H9 (cell line): ENCODE measurements around the gene MKX. TPM values are rescaled to one million over a fixed set of nuclear protein-coding genes. Genes with fewer than 3 reads are reported as not detected.

Experiments used
- DNase-seq: peaks from one replicate; pipeline ENCODE4 v3.0.0-alpha.2; 2017
- H2AFZ ChIP-seq: one replicate; pipeline ENCODE4 v1.6.1; 2013; ENCODE audit warnings: mild to moderate bottlenecking, low read length, control low read depth, moderate library complexity
- H2AK5ac ChIP-seq: 2 replicates; pipeline ENCODE4 v1.6.1; 2013; ENCODE audit warnings: low read length, control low read depth, mixed read lengths; ENCODE audit not compliant: insufficient read length
- H2BK120ac ChIP-seq: one replicate; pipeline ENCODE4 v1.6.1; 2013; ENCODE audit warnings: low read depth, mild to moderate bottlenecking, low read length, control low read depth, inconsistent platforms; ENCODE audit not compliant: poor library complexity, severe bottlenecking
- H2BK12ac ChIP-seq: 2 replicates; pipeline ENCODE4 v1.6.1; 2013; ENCODE audit warnings: low read length, control low read depth, mixed read lengths, low read depth; ENCODE audit not compliant: insufficient read length
- H2BK15ac ChIP-seq: 2 replicates; pipeline ENCODE4 v1.6.1; 2013; ENCODE audit warnings: low read depth, low read length, control low read depth
- H2BK20ac ChIP-seq: one replicate; pipeline ENCODE4 v1.6.1; 2013; ENCODE audit warnings: low read depth, mild to moderate bottlenecking, low read length, control low read depth, inconsistent platforms; ENCODE audit not compliant: poor library complexity, severe bottlenecking
- H2BK5ac ChIP-seq: 2 replicates; pipeline ENCODE4 v1.6.1; 2013; ENCODE audit warnings: low read length, control low read depth, mixed read lengths; ENCODE audit not compliant: insufficient read length
- H3K14ac ChIP-seq: 2 replicates; pipeline ENCODE4 v1.6.1; 2013; ENCODE audit warnings: low read length, control low read depth; ENCODE audit not compliant: insufficient read depth
- H3K18ac ChIP-seq: 2 replicates; pipeline ENCODE4 v1.6.1; 2013; ENCODE audit warnings: low read depth, mild to moderate bottlenecking, mixed read lengths, low read length, control low read depth; ENCODE audit not compliant: insufficient read length
- H3K23ac ChIP-seq: 2 replicates; pipeline ENCODE4 v1.6.1; 2013; ENCODE audit warnings: low read length, control low read depth, mixed read lengths, low read depth; ENCODE audit not compliant: insufficient read length
- H3K23me2 ChIP-seq: 2 replicates; pipeline ENCODE4 v1.6.1; 2013; ENCODE audit warnings: low read depth, mild to moderate bottlenecking, mixed read lengths, low read length, control low read depth; ENCODE audit not compliant: insufficient read length, poor library complexity, severe bottlenecking
- H3K27ac ChIP-seq: 2 replicates; pipeline ENCODE4 v1.5.1; 2013; ENCODE audit warnings: low read length, control low read depth, mixed read lengths, low read depth; ENCODE audit not compliant: insufficient read length
- H3K27me3 ChIP-seq: 2 replicates; pipeline ENCODE4 v1.6.1; 2013; ENCODE audit warnings: low read length, control low read depth, inconsistent platforms; ENCODE audit not compliant: insufficient read depth
- H3K4ac ChIP-seq: 2 replicates; pipeline ENCODE4 v1.6.1; 2013; ENCODE audit warnings: low read depth, mild to moderate bottlenecking, control low read depth, inconsistent platforms, low read length, moderate library complexity
- H3K4me1 ChIP-seq: 2 replicates; pipeline ENCODE4 v1.6.1; 2013; ENCODE audit warnings: low read length, control low read depth, inconsistent platforms; ENCODE audit not compliant: insufficient read depth
- H3K4me2 ChIP-seq: 2 replicates; pipeline ENCODE4 v1.6.1; 2013; ENCODE audit warnings: low read length, control low read depth, mixed read lengths; ENCODE audit not compliant: insufficient read length, insufficient read depth
- H3K56ac ChIP-seq: 2 replicates; pipeline ENCODE4 v1.6.1; 2013; ENCODE audit warnings: low read depth, mild to moderate bottlenecking, mixed read lengths, low read length, control low read depth; ENCODE audit not compliant: insufficient read length
- H3K79me1 ChIP-seq: 2 replicates; pipeline ENCODE4 v1.6.1; 2013; ENCODE audit warnings: low read depth, mild to moderate bottlenecking, moderate library complexity, low read length, control low read depth, inconsistent platforms; ENCODE audit not compliant: insufficient read depth, poor library complexity, severe bottlenecking
- H3K79me2 ChIP-seq: 2 replicates; pipeline ENCODE4 v1.6.1; 2013; ENCODE audit warnings: low read length, control low read depth, inconsistent platforms; ENCODE audit not compliant: insufficient read depth
- H3K9ac ChIP-seq: 2 replicates; pipeline ENCODE4 v1.6.1; 2013; ENCODE audit warnings: low read length, control low read depth, mixed read lengths; ENCODE audit not compliant: insufficient read length; ENCODE audit errors: extremely low read depth
- H3K9me3 ChIP-seq: one replicate; pipeline ENCODE4 v1.6.1; 2013; ENCODE audit warnings: low read depth, low read length, inconsistent platforms; ENCODE audit not compliant: control insufficient read depth
- H3T11ph ChIP-seq: one replicate; pipeline ENCODE4 v1.6.1; 2013; ENCODE audit warnings: mild to moderate bottlenecking, low read length, control low read depth, inconsistent platforms
- H4K20me1 ChIP-seq: one replicate; pipeline ENCODE4 v1.6.1; 2013; ENCODE audit not compliant: control insufficient read depth, insufficient read length, insufficient read depth
- H4K5ac ChIP-seq: 2 replicates; pipeline ENCODE4 v1.6.1; 2013; ENCODE audit warnings: low read depth, mild to moderate bottlenecking, mixed read lengths, low read length, control low read depth; ENCODE audit not compliant: insufficient read length
- H4K8ac ChIP-seq: replicated peaks from 2 replicates; pipeline ENCODE4 v1.6.1; 2013; ENCODE audit warnings: low read length, control low read depth, mixed read lengths, low read depth; ENCODE audit not compliant: insufficient read length
- H4K91ac ChIP-seq: 2 replicates; pipeline ENCODE4 v1.6.1; 2013; ENCODE audit warnings: low read depth, mild to moderate bottlenecking, moderate library complexity, mixed read lengths, low read length, control low read depth; ENCODE audit not compliant: insufficient read length
- H3K27ac Mint-ChIP-seq, 3 experiments: 2 replicates in 2 of 3; 3 replicates in 1 of 3; pipeline ENCODE4 v1.8.0; 2020 to 2021; ENCODE audit warnings: mixed read lengths in 3 of 3, mild to moderate bottlenecking in 1 of 3, moderate library complexity in 1 of 3
- H3K27me3 Mint-ChIP-seq: 2 replicates; pipeline ENCODE4 v1.8.0; 2021; ENCODE audit warnings: low read depth, mild to moderate bottlenecking, moderate library complexity, mixed read lengths
- H3K36me3 Mint-ChIP-seq, 3 experiments: 2 replicates in 2 of 3; 3 replicates in 1 of 3; pipeline ENCODE4 v1.8.0; 2020 to 2021; ENCODE audit warnings: low read depth in 3 of 3, mixed read lengths in 3 of 3; ENCODE audit not compliant: insufficient read depth in 1 of 3
- H3K4me1 Mint-ChIP-seq, 2 experiments: 2 replicates each; pipeline ENCODE4 v1.8.0; 2020; ENCODE audit warnings: mixed read lengths in 2 of 2
- H3K4me3 Mint-ChIP-seq, 2 experiments: 2 replicates in 1 of 2; 3 replicates in 1 of 2; pipeline ENCODE4 v1.8.0; 2020 to 2021; ENCODE audit warnings: mild to moderate bottlenecking in 2 of 2, mixed read lengths in 2 of 2, moderate library complexity in 1 of 2
- H3K9me3 Mint-ChIP-seq, 2 experiments: 2 replicates in 1 of 2; 3 replicates in 1 of 2; pipeline ENCODE4 v1.8.0; 2020; ENCODE audit warnings: mild to moderate bottlenecking in 2 of 2, mixed read lengths in 2 of 2, moderate library complexity in 1 of 2
- WGBS: extraction: QIAGEN DNeasy Blood & Tissue Kit; methylation state at CpG from one replicate; pipeline ENCODE4 v1.1.7; 2013; ENCODE audit warnings: missing lambda C conversion rate, low lambda C conversion rate, mixed read lengths; ENCODE audit not compliant: insufficient read length; ENCODE audit errors: extremely low coverage; 5-methylcytosine and 5-hydroxymethylcytosine counted together
- total RNA-seq: library from RNA; stranded (reverse); gene quantifications from 2 replicates; pipeline ENCODE4 v1.2.1, GENCODE V29; 2021
- TF ChIP-seq, protein P1 (sequence below): fragments of 200-600 bp; sonication (generic); conservative IDR thresholded peaks from 3 replicates; pipeline ENCODE4 v1.8.0; 2021; ENCODE audit warnings: antibody characterized with exemption, mild to moderate bottlenecking

Gene MKX
- total RNA-seq, 1 experiment from 2014 or later = 0.46 TPM

DNA sequence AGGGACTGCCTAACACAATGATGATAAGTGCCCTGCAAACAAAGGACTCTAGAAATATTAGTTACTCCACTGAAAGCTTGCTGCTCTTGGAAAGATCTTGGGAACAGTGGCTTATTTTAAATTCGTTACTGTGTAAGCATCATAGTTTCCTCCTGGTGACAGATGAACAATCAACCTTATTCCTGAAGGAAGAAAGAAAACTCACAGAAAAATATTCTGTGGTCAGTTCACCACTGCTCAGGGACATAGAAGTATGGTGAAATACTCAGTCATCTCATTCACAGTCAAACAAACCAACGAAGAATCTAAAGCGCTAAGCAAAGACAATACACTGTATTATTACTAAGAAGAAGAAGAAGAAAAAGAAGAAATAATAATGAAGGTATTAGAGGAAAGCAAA is 27.8 kb downstream of the MKX start:
- H3K27ac ChIP-seq = no peak overlapping the region
- H2AFZ ChIP-seq = no peak overlapping the region
- no peak overlapping the region for H3K27ac Mint-ChIP-seq
- H3T11ph ChIP-seq = no peak overlapping the region
- no peak overlapping the region for H4K5ac ChIP-seq
- H2BK5ac ChIP-seq = no peak overlapping the region
- H4K91ac ChIP-seq = no peak overlapping the region
- 0 out of 2 replicates have a peak, but pooled peaks cover 1% of the 10 kb centered on the region for H3K27me3 ChIP-seq
- H2BK12ac ChIP-seq = no peak overlapping the region
- H3K4me1 Mint-ChIP-seq = no peaks in the 10 kb centered on the region
- no peak overlapping the region for H3K18ac ChIP-seq
- no peak overlapping the region for H2BK15ac ChIP-seq
- H3K56ac ChIP-seq = no peak overlapping the region
- H4K20me1 ChIP-seq = no peaks in the 10 kb centered on the region
- H3K79me1 ChIP-seq = no peaks in the 10 kb centered on the region
- no CpG with 5 or more reads among the region's 3 CpGs for WGBS
- no peak overlapping the region for H3K4me3 Mint-ChIP-seq
- no peak overlapping the region for H3K14ac ChIP-seq
- no peak overlapping the region for H2AK5ac ChIP-seq
- H3K36me3 Mint-ChIP-seq = no peaks in the 10 kb centered on the region
- TF ChIP-seq, protein P1, sequence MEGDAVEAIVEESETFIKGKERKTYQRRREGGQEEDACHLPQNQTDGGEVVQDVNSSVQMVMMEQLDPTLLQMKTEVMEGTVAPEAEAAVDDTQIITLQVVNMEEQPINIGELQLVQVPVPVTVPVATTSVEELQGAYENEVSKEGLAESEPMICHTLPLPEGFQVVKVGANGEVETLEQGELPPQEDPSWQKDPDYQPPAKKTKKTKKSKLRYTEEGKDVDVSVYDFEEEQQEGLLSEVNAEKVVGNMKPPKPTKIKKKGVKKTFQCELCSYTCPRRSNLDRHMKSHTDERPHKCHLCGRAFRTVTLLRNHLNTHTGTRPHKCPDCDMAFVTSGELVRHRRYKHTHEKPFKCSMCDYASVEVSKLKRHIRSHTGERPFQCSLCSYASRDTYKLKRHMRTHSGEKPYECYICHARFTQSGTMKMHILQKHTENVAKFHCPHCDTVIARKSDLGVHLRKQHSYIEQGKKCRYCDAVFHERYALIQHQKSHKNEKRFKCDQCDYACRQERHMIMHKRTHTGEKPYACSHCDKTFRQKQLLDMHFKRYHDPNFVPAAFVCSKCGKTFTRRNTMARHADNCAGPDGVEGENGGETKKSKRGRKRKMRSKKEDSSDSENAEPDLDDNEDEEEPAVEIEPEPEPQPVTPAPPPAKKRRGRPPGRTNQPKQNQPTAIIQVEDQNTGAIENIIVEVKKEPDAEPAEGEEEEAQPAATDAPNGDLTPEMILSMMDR = no peak
- no peak for DNase-seq
- H2BK20ac ChIP-seq = no peak overlapping the region
- no peak overlapping the region for H3K4me2 ChIP-seq
- no peak overlapping the region for H3K4ac ChIP-seq
- H3K9me3 Mint-ChIP-seq = no peaks in the 10 kb centered on the region
- no peaks in the 10 kb centered on the region; the same call in 1 of the 2 replicates for H3K27me3 Mint-ChIP-seq
- no peaks in the 10 kb centered on the region for H3K23me2 ChIP-seq
- H2BK120ac ChIP-seq = no peak overlapping the region
- no peak overlapping the region for H3K23ac ChIP-seq
- H4K8ac ChIP-seq = no peak overlapping the region
- no peaks in the 10 kb centered on the region for H3K79me2 ChIP-seq
- no peaks in the 10 kb centered on the region for H3K4me1 ChIP-seq
- H3K9me3 ChIP-seq = no peaks in the 10 kb centered on the region
- H3K9ac ChIP-seq = no peak overlapping the region
